Measurements from ENCODE around the gene MIX23. TPM values are rescaled to one million over a fixed set of nuclear protein-coding genes. Genes with fewer than 3 reads are reported as not detected.

Gene MIX23
- total RNA-seq, 1 donor from 2014 or later = 20.2 TPM

DNA sequence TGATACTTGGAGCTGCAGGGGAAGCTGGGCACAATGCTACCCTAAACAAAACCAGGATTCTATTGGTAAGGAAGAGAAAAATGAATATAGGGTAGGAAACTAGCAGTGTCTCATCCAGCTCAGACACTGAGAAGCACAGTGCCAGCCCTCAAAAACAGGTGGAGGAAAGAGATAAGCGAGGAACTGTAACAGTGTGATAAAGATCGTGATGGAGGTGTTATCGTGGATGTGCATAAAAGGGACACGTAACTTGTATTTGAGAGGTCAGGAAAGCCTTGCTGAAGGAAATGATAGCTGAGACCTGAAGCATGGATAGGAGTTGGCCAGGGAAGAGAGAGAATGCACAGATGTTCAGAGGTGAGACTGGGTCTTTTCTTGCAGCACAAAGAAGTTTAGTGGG, 27.4 kb downstream of the MIX23 start:
- no peaks in the 10 kb centered on the region for H3K4me1 Mint-ChIP-seq (ENCODE audit: low read depth, unreplicated experiment)
- H3K36me3 Mint-ChIP-seq (ENCODE audit: unreplicated experiment) = no peaks in the 10 kb centered on the region
- H3K27me3 Mint-ChIP-seq (ENCODE audit: unreplicated experiment) = no peaks in the 10 kb centered on the region
- H3K27ac Mint-ChIP-seq (ENCODE audit: unreplicated experiment) = no peak overlapping the region
- no peaks in the 10 kb centered on the region for H3K9me3 Mint-ChIP-seq (ENCODE audit: unreplicated experiment)
- TF ChIP-seq, protein P1, sequence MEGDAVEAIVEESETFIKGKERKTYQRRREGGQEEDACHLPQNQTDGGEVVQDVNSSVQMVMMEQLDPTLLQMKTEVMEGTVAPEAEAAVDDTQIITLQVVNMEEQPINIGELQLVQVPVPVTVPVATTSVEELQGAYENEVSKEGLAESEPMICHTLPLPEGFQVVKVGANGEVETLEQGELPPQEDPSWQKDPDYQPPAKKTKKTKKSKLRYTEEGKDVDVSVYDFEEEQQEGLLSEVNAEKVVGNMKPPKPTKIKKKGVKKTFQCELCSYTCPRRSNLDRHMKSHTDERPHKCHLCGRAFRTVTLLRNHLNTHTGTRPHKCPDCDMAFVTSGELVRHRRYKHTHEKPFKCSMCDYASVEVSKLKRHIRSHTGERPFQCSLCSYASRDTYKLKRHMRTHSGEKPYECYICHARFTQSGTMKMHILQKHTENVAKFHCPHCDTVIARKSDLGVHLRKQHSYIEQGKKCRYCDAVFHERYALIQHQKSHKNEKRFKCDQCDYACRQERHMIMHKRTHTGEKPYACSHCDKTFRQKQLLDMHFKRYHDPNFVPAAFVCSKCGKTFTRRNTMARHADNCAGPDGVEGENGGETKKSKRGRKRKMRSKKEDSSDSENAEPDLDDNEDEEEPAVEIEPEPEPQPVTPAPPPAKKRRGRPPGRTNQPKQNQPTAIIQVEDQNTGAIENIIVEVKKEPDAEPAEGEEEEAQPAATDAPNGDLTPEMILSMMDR (IDR thresholded peaks at IDR 0.05; ENCODE audit: partially characterized antibody, unreplicated experiment) = no peak
- no peak for DNase-seq
- H3K4me3 Mint-ChIP-seq (ENCODE audit: unreplicated experiment) = no peak overlapping the region

DNA sequence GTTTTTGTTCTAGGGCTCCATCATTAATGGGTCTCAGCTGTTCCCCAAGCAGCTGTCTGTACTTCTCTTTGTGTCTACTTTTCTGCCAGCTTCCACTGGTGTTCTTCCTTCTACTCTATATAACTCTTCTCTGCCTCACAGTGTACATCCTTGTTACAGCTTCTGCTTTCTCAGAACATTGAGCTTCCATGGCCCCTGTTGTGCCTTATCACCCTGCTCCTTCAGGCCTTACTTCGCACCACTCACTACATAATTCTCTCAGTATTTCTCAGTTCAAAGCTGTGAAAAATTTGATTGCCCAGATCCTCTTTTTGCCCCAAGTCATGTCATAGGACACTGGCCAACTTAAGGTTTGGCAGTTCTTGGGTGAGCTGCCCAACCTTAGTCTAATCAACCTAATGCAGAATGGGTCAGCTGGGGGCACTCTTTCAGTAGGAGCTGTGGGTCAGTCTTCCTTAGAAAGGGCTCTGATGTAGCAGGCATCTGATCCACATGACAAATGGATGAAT, 29.1 kb downstream of the MIX23 start:
- Mint-ChIP-seq H3K27ac (ENCODE audit: unreplicated experiment) (no peak overlapping the region), H3K4me1 (ENCODE audit: low read depth, unreplicated experiment) (no peaks in the 10 kb centered on the region), H3K9me3 (ENCODE audit: unreplicated experiment) (no peaks in the 10 kb centered on the region), H3K36me3 (ENCODE audit: unreplicated experiment) (no peaks in the 10 kb centered on the region), H3K27me3 (ENCODE audit: unreplicated experiment) (no peaks in the 10 kb centered on the region), H3K4me3 (ENCODE audit: unreplicated experiment) (no peak overlapping the region)
- DNase-seq = no peak
- TF ChIP-seq, protein P1 (IDR thresholded peaks at IDR 0.05; ENCODE audit: partially characterized antibody, unreplicated experiment) = no peak

DNA sequence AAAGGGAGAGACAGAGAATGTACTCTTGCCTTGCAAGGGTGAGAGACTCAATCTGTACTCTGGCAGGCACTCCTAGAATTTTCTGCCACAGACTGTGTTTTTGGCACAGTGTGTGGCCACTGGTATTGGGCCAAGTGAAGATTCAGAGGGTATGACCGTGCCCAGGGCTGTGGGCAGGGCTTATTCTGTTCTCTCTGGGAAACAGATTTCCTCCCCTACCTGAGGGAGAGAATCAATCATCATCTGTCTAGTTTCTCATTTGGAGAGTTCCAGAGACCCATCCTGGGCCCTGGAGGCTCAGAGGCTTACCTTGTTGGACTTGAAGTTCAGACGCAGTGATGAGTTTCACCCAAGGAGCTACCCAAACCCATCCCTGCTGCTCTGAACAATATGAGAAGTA, 29.8 kb downstream of the MIX23 start:
- TF ChIP-seq, protein P1 (IDR thresholded peaks at IDR 0.05; ENCODE audit: partially characterized antibody, unreplicated experiment) = no peak
- H3K36me3 Mint-ChIP-seq (ENCODE audit: unreplicated experiment) = no peaks in the 10 kb centered on the region
- no peak overlapping the region for H3K4me3 Mint-ChIP-seq (ENCODE audit: unreplicated experiment)
- no peaks in the 10 kb centered on the region for H3K27me3 Mint-ChIP-seq (ENCODE audit: unreplicated experiment)
- H3K27ac Mint-ChIP-seq (ENCODE audit: unreplicated experiment) = no peak overlapping the region
- no peak for DNase-seq
- H3K9me3 Mint-ChIP-seq (ENCODE audit: unreplicated experiment) = no peaks in the 10 kb centered on the region
- no peaks in the 10 kb centered on the region for H3K4me1 Mint-ChIP-seq (ENCODE audit: low read depth, unreplicated experiment)

DNA sequence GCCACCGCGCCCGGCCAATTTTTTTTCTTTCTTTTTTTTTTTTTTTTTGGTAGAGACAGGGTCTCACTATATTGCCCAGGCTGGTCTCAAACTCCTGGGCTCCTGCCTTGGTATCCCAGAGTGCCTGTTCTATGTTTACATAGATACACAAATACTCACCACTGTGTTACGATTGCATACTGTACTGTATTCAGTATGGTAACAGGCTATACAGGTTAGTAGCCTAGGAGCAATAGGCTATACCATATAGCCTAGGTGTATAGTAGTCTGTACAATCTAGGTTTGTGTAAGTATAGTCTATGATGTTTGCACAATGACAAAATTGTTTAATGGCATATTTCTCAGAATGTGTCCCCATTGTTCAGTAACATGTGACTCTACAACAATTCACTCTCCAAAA, 31.4 kb downstream of the MIX23 start:
- no peaks in the 10 kb centered on the region for H3K36me3 Mint-ChIP-seq (ENCODE audit: unreplicated experiment)
- H3K27ac Mint-ChIP-seq (ENCODE audit: unreplicated experiment) = no peak overlapping the region

DNA sequence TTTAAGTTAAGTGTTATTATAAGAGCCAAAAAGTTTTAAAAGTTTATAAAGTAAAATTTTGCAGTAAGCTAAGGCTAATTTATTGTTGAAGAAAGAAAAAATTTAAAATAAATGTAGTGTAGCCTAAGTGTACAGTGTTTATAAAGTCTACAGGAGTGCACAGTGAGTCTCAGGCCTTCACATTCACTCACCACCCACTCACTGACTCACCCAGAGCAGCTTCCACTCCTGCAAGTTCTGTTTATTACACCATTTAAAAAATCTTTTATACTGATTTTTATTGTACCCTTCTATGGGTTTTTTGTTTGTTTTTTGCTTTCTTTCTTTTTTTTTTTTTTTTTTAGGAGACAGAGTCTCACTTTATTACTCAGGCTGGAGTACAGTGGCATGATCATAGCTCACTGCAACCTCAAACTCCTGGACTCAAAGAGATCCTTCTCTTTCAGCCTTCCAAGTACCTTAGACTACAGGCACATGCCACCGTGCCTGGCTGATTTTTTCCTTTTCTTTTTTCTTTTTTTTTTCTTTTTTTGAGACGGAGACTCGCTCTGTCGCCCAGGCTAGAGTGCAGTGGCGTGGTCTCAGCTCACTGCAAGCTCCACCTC, 32.1 kb downstream of the MIX23 start:
- H3K4me3 Mint-ChIP-seq (ENCODE audit: unreplicated experiment) = no peak overlapping the region

More for the DNA sequence above, 31.4 kb downstream of the MIX23 start:
- Mint-ChIP-seq H3K27me3 (ENCODE audit: unreplicated experiment) (no peaks in the 10 kb centered on the region), H3K9me3 (ENCODE audit: unreplicated experiment) (no peaks in the 10 kb centered on the region), H3K4me1 (ENCODE audit: low read depth, unreplicated experiment) (no peaks in the 10 kb centered on the region), H3K4me3 (ENCODE audit: unreplicated experiment) (no peak overlapping the region)
- no peak for DNase-seq
- TF ChIP-seq, protein P1 (IDR thresholded peaks at IDR 0.05; ENCODE audit: partially characterized antibody, unreplicated experiment) = no peak

More for the DNA sequence above, 32.1 kb downstream of the MIX23 start:
- Mint-ChIP-seq H3K9me3 (ENCODE audit: unreplicated experiment) (no peaks in the 10 kb centered on the region), H3K27me3 (ENCODE audit: unreplicated experiment) (no peaks in the 10 kb centered on the region), H3K27ac (ENCODE audit: unreplicated experiment) (no peak overlapping the region), H3K4me1 (ENCODE audit: low read depth, unreplicated experiment) (no peaks in the 10 kb centered on the region), H3K36me3 (ENCODE audit: unreplicated experiment) (no peaks in the 10 kb centered on the region)
- TF ChIP-seq, protein P1 (IDR thresholded peaks at IDR 0.05; ENCODE audit: partially characterized antibody, unreplicated experiment) = no peak
- DNase-seq = no peak

All from glutamatergic neuron (in vitro differentiated cells).